Keratinocyte (primary cell): ENCODE data around the gene C2CD3. TPM values are rescaled to one million over a fixed set of nuclear protein-coding genes. Genes with fewer than 3 reads are reported as not detected.

Experiments used
- DNase-seq: peaks from one replicate; pipeline ENCODE4 v3.0.0-alpha.2; 2011; ENCODE audit warnings: low read depth, missing footprints, low spot score
- FAIRE-seq: peaks from 2 replicates; lab custom pipeline; 2011; peaks lifted over from hg19 to GRCh38; lab: Jason Lieb, UNC
- H2AFZ ChIP-seq: 2 replicates; pipeline ENCODE4 v1.6.0; 2012; ENCODE audit warnings: low read length, control low read depth, inconsistent platforms; ENCODE audit not compliant: control insufficient read depth
- H3K27ac ChIP-seq: 2 replicates; pipeline ENCODE4 v1.5.1; 2011; ENCODE audit warnings: low read length; ENCODE audit not compliant: control insufficient read depth, insufficient read depth
- H3K27me3 ChIP-seq: 3 replicates; pipeline ENCODE4 v1.6.0; 2011; ENCODE audit warnings: low read length; ENCODE audit not compliant: control insufficient read depth, insufficient read depth; ENCODE audit errors: extremely low read depth
- H3K36me3 ChIP-seq, 2 experiments: 2 replicates in 1 of 2; 3 replicates in 1 of 2; pipeline ENCODE4 v1.5.1; 2011; ENCODE audit warnings: low read length in 2 of 2, mild to moderate bottlenecking in 1 of 2; ENCODE audit not compliant: control insufficient read depth in 2 of 2, insufficient read depth in 2 of 2; ENCODE audit errors: extremely low read depth in 1 of 2
- H3K4me1 ChIP-seq: 3 replicates; pipeline ENCODE4 v1.5.1; 2011; ENCODE audit warnings: low read length; ENCODE audit not compliant: control insufficient read depth, insufficient read depth; ENCODE audit errors: extremely low read depth
- H3K4me2 ChIP-seq: 3 replicates; pipeline ENCODE4 v1.6.0; 2011; ENCODE audit warnings: low read depth, low read length; ENCODE audit not compliant: control insufficient read depth, insufficient read depth; ENCODE audit errors: extremely low read depth
- H3K4me3 ChIP-seq, 3 experiments: fragments of 200-600 bp in 1 of 3; sonication (generic) in 1 of 3; 2 replicates in 2 of 3; 3 replicates in 1 of 3; pipeline ENCODE4 v1.5.1; 2011 to 2016; ENCODE audit warnings: low read length in 3 of 3, mild to moderate bottlenecking in 3 of 3, control low read depth in 2 of 3, inconsistent platforms in 1 of 3, low read depth in 1 of 3, mixed read lengths in 1 of 3, mixed run types in 1 of 3, moderate library complexity in 1 of 3; ENCODE audit not compliant: control insufficient read depth in 2 of 3, insufficient read depth in 2 of 3; ENCODE audit errors: extremely low read depth in 1 of 3
- H3K79me2 ChIP-seq: 2 replicates; pipeline ENCODE4 v1.6.0; 2012; ENCODE audit warnings: low read length; ENCODE audit not compliant: control insufficient read depth, insufficient read depth
- H3K9ac ChIP-seq: 3 replicates; pipeline ENCODE4 v1.6.0; 2011; ENCODE audit warnings: low read length; ENCODE audit not compliant: control insufficient read depth, insufficient read depth; ENCODE audit errors: extremely low read depth
- H3K9me1 ChIP-seq: 3 replicates; pipeline ENCODE4 v1.6.0; 2011; ENCODE audit warnings: low read length; ENCODE audit not compliant: control insufficient read depth, insufficient read depth; ENCODE audit errors: extremely low read depth
- H3K9me3 ChIP-seq: 2 replicates; pipeline ENCODE4 v1.5.1; 2012; ENCODE audit warnings: low read depth, low read length; ENCODE audit not compliant: control insufficient read depth
- H4K20me1 ChIP-seq: 3 replicates; pipeline ENCODE4 v1.6.0; 2011; ENCODE audit warnings: low read length; ENCODE audit not compliant: control insufficient read depth, insufficient read depth; ENCODE audit errors: extremely low read depth
- CTCF ChIP-seq, 3 experiments: IDR thresholded peaks in 1 of 3; conservative IDR thresholded peaks in 1 of 3; optimal IDR thresholded peaks in 1 of 3; 2 replicates in 2 of 3; 3 replicates in 1 of 3; pipeline versions ENCODE3 to v1.5.1; 2011; ENCODE audit warnings: low read length in 3 of 3, mild to moderate bottlenecking in 3 of 3, moderate library complexity in 2 of 3, control low read depth in 1 of 3, inconsistent platforms in 1 of 3; ENCODE audit not compliant: insufficient read depth in 2 of 3; ENCODE audit errors: extremely low read depth in 1 of 3
- EZH2 ChIP-seq: IDR thresholded peaks from one replicate; pipeline ENCODE4 v1.6.1; 2012; ENCODE audit warnings: inconsistent platforms, mild to moderate bottlenecking, low read length, moderate library complexity
- dilution Hi-C: fragments of 300-500 bp; cut with MboI; formaldehyde crosslinking; loops from one replicate; pipeline ENCODE4 v1.7.0; 2020; ENCODE audit warnings: low sequenced_read_pairs; ENCODE audit not compliant: extremely low pct_ligation_motif_present
- polyA plus RNA-seq, 5 experiments: library from polyadenylated mRNA; depleted of rRNA in 3 of 5; stranded (reverse) in 3 of 5; stranded (forward) in 1 of 5; unstranded in 1 of 5; fragments of >200 nt; gene quantifications; 1 replicate in 1 of 5; 2 replicates in 3 of 5; 3 replicates in 1 of 5; pipeline versions ENCODE4 v1.2.1 to v1.2.3, GENCODE V29; 2011 to 2012; ENCODE audit warnings: missing spikeins in 2 of 5, low read depth in 1 of 5, low replicate concordance in 1 of 5

The C2CD3 gene
- polyA plus RNA-seq, 1 donor (not counting 4 experiments of a cell fraction or from before 2014, with no cell fraction given), result 9.8 TPM

- DNase-seq (no peak), FAIRE-seq (no peak)
- Histone ChIP-seq H4K20me1 (no peaks in the 10 kb centered on the region), H3K36me3 (no peaks in the 10 kb centered on the region), H3K9me3 (no peaks in the 10 kb centered on the region), H3K27ac (no peak overlapping the region), H3K4me3 (no peak overlapping the region), H3K4me1 (no peaks in the 10 kb centered on the region), H3K9me1 (no peaks in the 10 kb centered on the region), H3K27me3 (no peaks in the 10 kb centered on the region), H3K79me2 (no peaks in the 10 kb centered on the region), H2AFZ (no peak overlapping the region), H3K9ac (no peak overlapping the region), H3K4me2 (no peak overlapping the region)
- dilution Hi-C loops, result no loop called here
- TF ChIP-seq EZH2, result no peak
- no peak for TF ChIP-seq CTCF (optimal IDR thresholded peaks at IDR 0.05 in 1 of 3, IDR thresholded peaks at IDR 0.05 in 1 of 3, conservative IDR thresholded peaks at IDR 0.05 in 1 of 3; ENCODE audit: extremely low read depth in 1 of 3, insufficient read depth in 2 of 3, low read length in 3 of 3)
Observed at GRCh38 chr11:73991471-73992006, 179.3 kb downstream of the C2CD3 start.

- H3K9me3 ChIP-seq, result no peaks in the 10 kb centered on the region
- no peaks in the 10 kb centered on the region for H3K27me3 ChIP-seq
- H3K4me3 ChIP-seq, result no peak overlapping the region
- H3K27ac ChIP-seq, result no peak overlapping the region
- DNase-seq, result no peak
- H3K79me2 ChIP-seq, result no peaks in the 10 kb centered on the region
- no peak for TF ChIP-seq CTCF (optimal IDR thresholded peaks at IDR 0.05 in 1 of 3, IDR thresholded peaks at IDR 0.05 in 1 of 3, conservative IDR thresholded peaks at IDR 0.05 in 1 of 3; ENCODE audit: extremely low read depth in 1 of 3, insufficient read depth in 2 of 3, low read length in 3 of 3)
- no peak for TF ChIP-seq EZH2
- H3K9ac ChIP-seq, result no peak overlapping the region
- no peak for FAIRE-seq
- no peaks in the 10 kb centered on the region for H3K36me3 ChIP-seq
- H2AFZ ChIP-seq, result no peak overlapping the region
- dilution Hi-C loops, result no loop called here
- no peaks in the 10 kb centered on the region for H4K20me1 ChIP-seq
- no peaks in the 10 kb centered on the region for H3K9me1 ChIP-seq
- H3K4me2 ChIP-seq, result no peak overlapping the region
- no peaks in the 10 kb centered on the region for H3K4me1 ChIP-seq
Observed at GRCh38 chr11:73990730-73991129, 180.1 kb downstream of the C2CD3 start.
